ENCODE results near the gene TMEM240.

DNA sequence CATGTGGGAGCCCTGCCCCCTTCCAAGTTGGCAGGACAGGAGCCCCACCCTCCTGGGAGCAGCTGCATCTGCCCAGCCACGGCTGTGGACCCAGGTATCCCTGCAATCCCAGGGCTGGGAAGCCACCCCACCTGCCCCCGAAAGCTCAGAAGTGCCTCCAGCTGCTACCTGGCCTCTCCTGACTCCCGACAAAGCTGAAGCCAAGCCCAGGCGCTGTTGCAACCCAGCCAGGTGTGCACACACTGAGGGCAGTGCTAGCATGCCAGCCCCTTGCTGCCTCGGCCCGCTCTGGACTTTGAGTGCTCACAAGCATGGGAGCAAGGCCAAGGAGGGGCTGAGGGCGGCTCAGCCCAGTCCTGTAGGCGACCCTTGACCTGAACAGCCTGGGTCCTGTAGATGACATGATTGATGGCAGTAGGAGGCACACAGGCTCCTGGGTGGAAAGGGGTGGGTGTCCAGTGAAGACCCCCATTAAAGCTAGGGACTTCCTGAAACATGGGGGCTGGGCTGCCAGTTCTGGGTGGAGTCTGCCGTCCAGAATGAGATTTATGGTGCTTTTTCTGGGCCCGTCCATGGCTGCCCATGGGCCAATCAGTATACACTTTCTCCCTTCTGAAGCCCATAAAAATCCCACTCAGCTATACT lies 37.1 kb upstream of the TMEM240 start:
- TF ChIP-seq, protein P1, sequence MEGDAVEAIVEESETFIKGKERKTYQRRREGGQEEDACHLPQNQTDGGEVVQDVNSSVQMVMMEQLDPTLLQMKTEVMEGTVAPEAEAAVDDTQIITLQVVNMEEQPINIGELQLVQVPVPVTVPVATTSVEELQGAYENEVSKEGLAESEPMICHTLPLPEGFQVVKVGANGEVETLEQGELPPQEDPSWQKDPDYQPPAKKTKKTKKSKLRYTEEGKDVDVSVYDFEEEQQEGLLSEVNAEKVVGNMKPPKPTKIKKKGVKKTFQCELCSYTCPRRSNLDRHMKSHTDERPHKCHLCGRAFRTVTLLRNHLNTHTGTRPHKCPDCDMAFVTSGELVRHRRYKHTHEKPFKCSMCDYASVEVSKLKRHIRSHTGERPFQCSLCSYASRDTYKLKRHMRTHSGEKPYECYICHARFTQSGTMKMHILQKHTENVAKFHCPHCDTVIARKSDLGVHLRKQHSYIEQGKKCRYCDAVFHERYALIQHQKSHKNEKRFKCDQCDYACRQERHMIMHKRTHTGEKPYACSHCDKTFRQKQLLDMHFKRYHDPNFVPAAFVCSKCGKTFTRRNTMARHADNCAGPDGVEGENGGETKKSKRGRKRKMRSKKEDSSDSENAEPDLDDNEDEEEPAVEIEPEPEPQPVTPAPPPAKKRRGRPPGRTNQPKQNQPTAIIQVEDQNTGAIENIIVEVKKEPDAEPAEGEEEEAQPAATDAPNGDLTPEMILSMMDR (IDR thresholded peaks at IDR 0.05; ENCODE audit: extremely low read depth in 1 of 2, insufficient read depth in 1 of 2, low read depth in 1 of 2, low read length in 2 of 2): no peak
- TF ChIP-seq MAX (IDR thresholded peaks at IDR 0.05; ENCODE audit: insufficient read depth, insufficient read length) (no peak), POLR2A (IDR thresholded peaks at IDR 0.05; ENCODE audit: low read depth, low read length) (no peak), POLR2AphosphoS5 (IDR thresholded peaks at IDR 0.05; ENCODE audit: insufficient read depth, low read depth, low read length) (no peak), EZH2 (IDR thresholded peaks at IDR 0.05; ENCODE audit: borderline replicate concordance, low read depth, low read length, severe bottlenecking) (no peak)
